ENCODE measurements around the gene MAN1C1. TPM values are rescaled to one million over a fixed set of nuclear protein-coding genes. Genes with fewer than 3 reads are reported as not detected.

The MAN1C1 gene
- total and polyA plus RNA-seq, 8 donors: 2.1 to 9.2 (median 4.0) TPM

DNA sequence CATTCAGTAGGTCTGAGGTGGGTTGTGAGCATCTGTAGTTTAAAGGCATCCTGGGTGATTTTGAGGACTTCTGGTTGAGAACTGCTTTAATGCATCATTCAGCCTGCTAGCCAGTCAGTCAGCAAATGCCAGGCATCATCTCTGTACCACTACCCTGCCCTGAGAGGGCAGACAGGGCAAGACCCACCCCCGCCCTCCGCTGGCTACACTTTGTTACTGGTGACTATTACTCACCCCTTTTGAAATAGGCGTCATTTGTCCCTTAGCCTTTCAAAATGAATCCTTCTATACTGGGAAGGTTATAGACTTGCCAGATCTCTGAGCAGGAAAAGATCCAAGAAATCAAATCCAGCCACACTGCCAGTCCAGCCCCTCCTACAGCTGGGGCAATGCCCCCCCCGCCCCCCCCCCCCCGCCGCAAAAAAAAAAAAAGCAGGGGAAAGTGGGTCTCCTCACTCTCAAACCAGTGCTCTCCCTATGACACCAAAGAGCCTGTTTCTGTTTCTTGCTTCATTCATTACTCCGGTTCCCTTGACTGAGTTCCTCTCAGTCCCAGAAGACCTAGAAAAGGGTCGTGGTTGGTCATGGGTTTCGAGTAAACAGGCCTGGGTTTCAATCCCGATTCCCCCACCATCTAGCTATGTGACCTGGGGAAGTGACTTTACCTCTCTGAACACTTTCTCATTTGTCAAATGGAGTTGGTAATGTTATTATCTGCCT is 187.8 kb downstream of the MAN1C1 start:
- ATAC-seq (no peak), FAIRE-seq (no peak), DNase-seq (peak in 1 of 6 donors; percentile 14)
- Histone ChIP-seq H3K9me3 (no peaks in the 10 kb centered on the region), H3K36me3 (peaks cover 0 to 8% (median 0%) of the 10 kb centered on the region in 3 donors), H3K27ac (no peak overlapping the region), H3K4me1 (peaks cover 5 to 47% (median 29%) of the 10 kb centered on the region in 3 donors), H3K27me3 (no peaks in the 10 kb centered on the region), H3K4me3 (no peak overlapping the region)
- TF ChIP-seq, protein P1, sequence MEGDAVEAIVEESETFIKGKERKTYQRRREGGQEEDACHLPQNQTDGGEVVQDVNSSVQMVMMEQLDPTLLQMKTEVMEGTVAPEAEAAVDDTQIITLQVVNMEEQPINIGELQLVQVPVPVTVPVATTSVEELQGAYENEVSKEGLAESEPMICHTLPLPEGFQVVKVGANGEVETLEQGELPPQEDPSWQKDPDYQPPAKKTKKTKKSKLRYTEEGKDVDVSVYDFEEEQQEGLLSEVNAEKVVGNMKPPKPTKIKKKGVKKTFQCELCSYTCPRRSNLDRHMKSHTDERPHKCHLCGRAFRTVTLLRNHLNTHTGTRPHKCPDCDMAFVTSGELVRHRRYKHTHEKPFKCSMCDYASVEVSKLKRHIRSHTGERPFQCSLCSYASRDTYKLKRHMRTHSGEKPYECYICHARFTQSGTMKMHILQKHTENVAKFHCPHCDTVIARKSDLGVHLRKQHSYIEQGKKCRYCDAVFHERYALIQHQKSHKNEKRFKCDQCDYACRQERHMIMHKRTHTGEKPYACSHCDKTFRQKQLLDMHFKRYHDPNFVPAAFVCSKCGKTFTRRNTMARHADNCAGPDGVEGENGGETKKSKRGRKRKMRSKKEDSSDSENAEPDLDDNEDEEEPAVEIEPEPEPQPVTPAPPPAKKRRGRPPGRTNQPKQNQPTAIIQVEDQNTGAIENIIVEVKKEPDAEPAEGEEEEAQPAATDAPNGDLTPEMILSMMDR (IDR thresholded peaks at IDR 0.05): no peak
- intact Hi-C loops (cut with DNase I): no loop called here
- 75 to 78% methylated on average over 10 of the region's 10 CpGs for WGBS, 2 donors

DNA sequence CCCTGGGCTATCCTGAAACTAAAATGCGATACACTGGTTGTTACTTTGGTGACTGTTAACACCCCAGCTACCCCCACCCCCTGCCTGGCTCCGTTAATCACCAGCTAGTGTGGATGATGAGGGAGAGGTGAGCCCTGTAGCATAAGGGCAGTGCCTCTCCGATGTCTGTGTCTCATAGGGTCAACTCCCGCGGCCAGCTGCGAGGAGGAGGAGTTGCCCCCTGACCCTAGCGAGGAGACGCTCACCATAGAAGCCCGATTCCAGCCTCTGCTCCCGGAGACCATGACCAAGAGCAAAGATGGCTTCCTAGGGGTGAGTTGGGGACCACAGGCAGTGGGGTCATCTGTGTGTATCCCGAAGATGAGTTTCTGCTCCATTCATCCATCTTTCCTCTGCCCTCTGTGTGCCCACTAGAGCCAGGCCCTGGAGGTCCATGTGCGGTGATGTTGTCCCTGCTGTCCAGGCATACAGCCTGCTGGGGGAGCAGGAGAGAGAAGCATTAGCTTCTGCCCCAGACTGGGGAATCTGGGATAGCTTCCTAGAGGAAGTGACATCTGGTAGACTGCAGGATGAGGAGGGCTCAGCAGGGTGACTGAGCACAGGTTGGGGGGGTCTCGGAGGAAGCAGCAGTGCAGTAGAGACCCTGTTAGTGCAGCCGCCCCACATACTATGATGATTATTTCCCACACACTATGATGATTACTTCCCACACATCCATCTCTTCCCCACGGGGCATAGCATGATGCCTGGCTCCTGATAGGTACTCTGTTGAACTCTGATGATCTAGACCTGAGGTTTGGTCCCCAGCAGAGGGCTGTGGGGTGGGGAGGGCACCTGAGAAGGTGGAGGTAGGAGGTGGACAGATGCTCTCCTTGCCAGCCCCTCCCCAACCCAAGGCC is 188.6 kb downstream of the MAN1C1 start:
- H3K27me3 ChIP-seq: no peaks in the 10 kb centered on the region
- H3K27ac ChIP-seq: peak overlapping the region in 3 of 4 donors; percentile 43 to 70 (median 53)
- WGBS, 2 donors: 85 to 88% methylated on average over 15 of the region's 15 CpGs
- TF ChIP-seq, protein P1 (IDR thresholded peaks at IDR 0.05): no peak
- DNase-seq (peak in 1 of 6 donors; percentile 41), ATAC-seq (no peak), FAIRE-seq (no peak)
- peaks cover 5 to 45% (median 29%) of the 10 kb centered on the region in 3 donors for H3K4me1 ChIP-seq
- intact Hi-C loops (cut with DNase I): no loop called here
- peaks cover 0 to 11% (median 0%) of the 10 kb centered on the region in 3 donors for H3K36me3 ChIP-seq
- no peak overlapping the region for H3K4me3 ChIP-seq
- no peaks in the 10 kb centered on the region for H3K9me3 ChIP-seq

DNA sequence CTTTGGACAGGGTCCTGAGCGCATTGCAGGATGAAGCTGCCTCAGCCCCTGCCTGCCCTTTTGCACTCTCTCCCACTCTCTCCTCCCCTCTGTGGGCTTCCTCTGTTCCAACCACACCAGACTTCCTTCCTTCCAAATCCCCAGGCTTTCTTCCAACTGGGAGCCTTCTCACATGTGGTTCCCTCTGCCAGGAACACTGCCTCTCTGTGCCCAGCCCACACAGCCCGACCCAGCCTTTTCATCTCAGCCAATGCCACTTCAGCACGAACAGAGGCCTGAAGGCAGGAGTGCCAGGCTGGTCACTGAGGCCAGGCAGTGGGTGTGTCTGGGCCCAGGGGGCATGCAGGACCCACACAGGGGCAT is 189.3 kb downstream of the MAN1C1 start:
- peaks cover 0 to 11% (median 0%) of the 10 kb centered on the region in 3 donors for H3K36me3 ChIP-seq
- H3K4me1 ChIP-seq: peaks cover 5 to 45% (median 29%) of the 10 kb centered on the region in 3 donors
- TF ChIP-seq, protein P1 (IDR thresholded peaks at IDR 0.05): no peak
- ATAC-seq (peak; percentile 65 to 74 (median 72)), DNase-seq (peak in 4 of 6 donors; percentile 64 to 79 (median 71)), FAIRE-seq (no peak)
- H3K9me3 ChIP-seq: no peaks in the 10 kb centered on the region
- no peak overlapping the region for H3K4me3 ChIP-seq
- no peaks in the 10 kb centered on the region for H3K27me3 ChIP-seq
- 35 to 52% methylated on average over 3 of the region's 3 CpGs for whole genome bisulfite sequencing, 2 donors
- peak overlapping the region; percentile 40 to 70 (median 48) for H3K27ac ChIP-seq
- intact Hi-C loops (cut with DNase I): no loop called here

DNA sequence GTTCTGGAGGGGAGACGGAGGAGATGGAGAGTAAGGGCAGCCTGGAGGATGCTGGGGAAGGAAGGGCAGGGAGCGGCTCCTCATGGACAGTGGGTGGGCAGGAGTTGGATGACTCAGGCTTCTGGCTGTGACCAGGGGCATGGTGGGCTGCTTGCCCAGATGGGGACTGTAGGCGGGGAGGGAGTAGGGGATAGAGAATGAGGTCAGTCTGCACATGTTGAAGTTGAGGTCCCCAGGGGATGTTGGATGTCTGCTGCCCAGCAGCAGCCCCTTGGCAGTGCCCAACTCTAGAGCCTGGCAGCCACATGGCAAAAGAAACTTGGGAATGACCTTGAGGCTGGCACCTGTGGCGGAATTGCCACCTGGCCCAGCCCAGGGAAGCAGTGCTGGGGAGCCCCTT is 189.8 kb downstream of the MAN1C1 start:
- Histone ChIP-seq H3K27me3 (no peaks in the 10 kb centered on the region), H3K27ac (peak overlapping the region; percentile 40 to 70 (median 48)), H3K36me3 (peaks cover 0 to 14% (median 0%) of the 10 kb centered on the region in 3 donors), H3K9me3 (no peaks in the 10 kb centered on the region), H3K4me1 (peaks cover 5 to 39% (median 26%) of the 10 kb centered on the region in 3 donors), H3K4me3 (no peak overlapping the region)
- TF ChIP-seq, protein P1 (IDR thresholded peaks at IDR 0.05): no peak
- WGBS, 2 donors: 59 to 63% methylated on average over 4 of the region's 4 CpGs
- ATAC-seq (peak; percentile 55 to 77 (median 72)), FAIRE-seq (no peak), DNase-seq (peak; percentile 77 to 90 (median 86))
- intact Hi-C loops (cut with DNase I): no loop called here

Data from pancreas (tissue), 10 donors.